DOHH2 (cell line): ENCODE results near the gene TNS2.

Experiments
- H3F3A ChIP-seq: fragments of 200-600 bp; sonication (generic), shearing (Covaris generic); 2 replicates; pipeline ENCODE4 v1.6.0; 2016; ENCODE audit warnings: antibody characterized with exemption, mild to moderate bottlenecking; ENCODE audit not compliant: control insufficient read depth, insufficient read depth
- H3K27ac ChIP-seq: fragments of 200-600 bp; sonication (generic); 2 replicates; pipeline ENCODE4 v1.5.1; 2014; ENCODE audit warnings: low read depth, mild to moderate bottlenecking, low read length, moderate library complexity
- H3K27me3 ChIP-seq: fragments of 200-600 bp; sonication (generic); 2 replicates; pipeline ENCODE4 v1.6.1; 2014; ENCODE audit warnings: mild to moderate bottlenecking, low read length, mixed read lengths; ENCODE audit not compliant: control insufficient read depth
- H3K36me3 ChIP-seq: fragments of 200-600 bp; sonication (generic); 2 replicates; pipeline ENCODE4 v1.6.1; 2014; ENCODE audit warnings: mild to moderate bottlenecking, low read length, moderate library complexity, mixed read lengths; ENCODE audit not compliant: control insufficient read depth
- H3K4me1 ChIP-seq: fragments of 200-600 bp; sonication (generic); 2 replicates; pipeline ENCODE4 v1.6.1; 2014; ENCODE audit warnings: mild to moderate bottlenecking, low read length, mixed read lengths; ENCODE audit not compliant: control insufficient read depth
- H3K4me2 ChIP-seq: fragments of 200-600 bp; sonication (generic); 2 replicates; pipeline ENCODE4 v1.6.0; 2014; ENCODE audit warnings: mild to moderate bottlenecking, low read length, moderate library complexity
- H3K4me3 ChIP-seq: fragments of 200-600 bp; sonication (generic); 2 replicates; pipeline ENCODE4 v1.5.1; 2014; ENCODE audit warnings: mild to moderate bottlenecking, low read length, mixed read lengths
- H3K79me2 ChIP-seq: fragments of 200-600 bp; sonication (generic); 2 replicates; pipeline ENCODE4 v1.6.1; 2014; ENCODE audit warnings: mild to moderate bottlenecking, low read length, mixed read lengths; ENCODE audit not compliant: control insufficient read depth
- H3K9me2 ChIP-seq: fragments of 200-600 bp; sonication (generic); replicated peaks from 2 replicates; pipeline ENCODE4 v1.6.1; 2014; ENCODE audit warnings: mild to moderate bottlenecking, low read length, mixed read lengths; ENCODE audit not compliant: control insufficient read depth
- H3K9me3 ChIP-seq: fragments of 200-600 bp; sonication (generic); 2 replicates; pipeline ENCODE4 v1.6.1; 2014; ENCODE audit warnings: antibody characterized with exemption, low read length, mixed read lengths; ENCODE audit not compliant: control insufficient read depth, insufficient read depth
- H4K20me1 ChIP-seq: fragments of 200-600 bp; sonication (generic); 2 replicates; pipeline ENCODE4 v1.6.0; 2014; ENCODE audit warnings: low read depth, mild to moderate bottlenecking, antibody characterized with exemption, low read length, moderate library complexity; ENCODE audit not compliant: control insufficient read depth, insufficient read depth
- EZH2phosphoT487 ChIP-seq: fragments of 200-600 bp; sonication (generic); IDR thresholded peaks from 2 replicates; pipeline ENCODE4 v1.6.1; 2017; ENCODE audit warnings: borderline replicate concordance, mild to moderate bottlenecking, antibody characterized with exemption, low read length, moderate library complexity, mixed read lengths
- TF ChIP-seq, protein P1 (sequence below): fragments of 200-600 bp; sonication (generic); IDR thresholded peaks from one replicate; pipeline ENCODE4 v1.5.1; 2014; ENCODE audit warnings: antibody characterized with exemption, mild to moderate bottlenecking, low read depth, low read length; ENCODE audit not compliant: poor library complexity, severe bottlenecking

The TNS2 gene

DNA sequence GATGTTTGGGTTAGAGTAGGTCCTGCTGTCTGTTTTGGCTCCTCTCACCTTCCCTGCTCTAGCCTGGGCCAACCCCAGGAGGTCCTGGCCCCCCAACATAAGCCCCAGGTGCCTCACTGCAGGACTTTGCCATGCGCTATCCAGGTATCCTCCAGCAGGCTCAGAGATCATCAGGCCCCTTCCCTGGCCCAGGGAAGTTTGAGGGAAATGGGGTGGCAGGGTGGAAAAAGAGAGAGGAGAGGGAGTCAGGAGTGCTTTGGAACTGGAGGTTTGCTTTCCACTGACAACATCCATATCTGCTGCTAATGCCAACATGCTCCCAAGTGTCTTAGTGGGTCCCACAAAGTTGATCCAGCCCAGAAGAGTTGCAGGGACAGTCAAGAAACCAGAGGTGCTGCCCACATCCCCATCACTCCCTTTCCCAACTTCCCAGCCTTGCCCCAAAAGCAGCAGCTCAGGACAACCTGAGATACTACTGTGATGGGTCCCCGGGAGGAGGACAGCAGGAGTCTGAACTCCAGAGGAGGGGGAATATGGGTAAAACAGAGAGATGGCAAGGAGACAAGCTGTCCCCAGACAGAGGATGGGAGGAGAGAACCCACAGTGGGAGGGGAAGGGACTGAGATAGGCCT lies 677 bp downstream of the TNS2 start:
- Histone ChIP-seq H3K4me3 (no peak overlapping the region), H3K27me3 (no peaks in the 10 kb centered on the region), H4K20me1 (0 out of 2 replicates have a peak, but pooled peaks cover 3% of the 10 kb centered on the region), H3K36me3 (no peaks in the 10 kb centered on the region), H3F3A (no peaks in the 10 kb centered on the region), H3K27ac (no peak overlapping the region), H3K9me2 (no peaks in the 10 kb centered on the region), H3K9me3 (no peaks in the 10 kb centered on the region), H3K4me2 (no peak overlapping the region), H3K4me1 (peaks cover 31% of the 10 kb centered on the region), H3K79me2 (no peaks in the 10 kb centered on the region)
- TF ChIP-seq EZH2phosphoT487, result no peak
- TF ChIP-seq, protein P1, sequence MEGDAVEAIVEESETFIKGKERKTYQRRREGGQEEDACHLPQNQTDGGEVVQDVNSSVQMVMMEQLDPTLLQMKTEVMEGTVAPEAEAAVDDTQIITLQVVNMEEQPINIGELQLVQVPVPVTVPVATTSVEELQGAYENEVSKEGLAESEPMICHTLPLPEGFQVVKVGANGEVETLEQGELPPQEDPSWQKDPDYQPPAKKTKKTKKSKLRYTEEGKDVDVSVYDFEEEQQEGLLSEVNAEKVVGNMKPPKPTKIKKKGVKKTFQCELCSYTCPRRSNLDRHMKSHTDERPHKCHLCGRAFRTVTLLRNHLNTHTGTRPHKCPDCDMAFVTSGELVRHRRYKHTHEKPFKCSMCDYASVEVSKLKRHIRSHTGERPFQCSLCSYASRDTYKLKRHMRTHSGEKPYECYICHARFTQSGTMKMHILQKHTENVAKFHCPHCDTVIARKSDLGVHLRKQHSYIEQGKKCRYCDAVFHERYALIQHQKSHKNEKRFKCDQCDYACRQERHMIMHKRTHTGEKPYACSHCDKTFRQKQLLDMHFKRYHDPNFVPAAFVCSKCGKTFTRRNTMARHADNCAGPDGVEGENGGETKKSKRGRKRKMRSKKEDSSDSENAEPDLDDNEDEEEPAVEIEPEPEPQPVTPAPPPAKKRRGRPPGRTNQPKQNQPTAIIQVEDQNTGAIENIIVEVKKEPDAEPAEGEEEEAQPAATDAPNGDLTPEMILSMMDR, result no peak

DNA sequence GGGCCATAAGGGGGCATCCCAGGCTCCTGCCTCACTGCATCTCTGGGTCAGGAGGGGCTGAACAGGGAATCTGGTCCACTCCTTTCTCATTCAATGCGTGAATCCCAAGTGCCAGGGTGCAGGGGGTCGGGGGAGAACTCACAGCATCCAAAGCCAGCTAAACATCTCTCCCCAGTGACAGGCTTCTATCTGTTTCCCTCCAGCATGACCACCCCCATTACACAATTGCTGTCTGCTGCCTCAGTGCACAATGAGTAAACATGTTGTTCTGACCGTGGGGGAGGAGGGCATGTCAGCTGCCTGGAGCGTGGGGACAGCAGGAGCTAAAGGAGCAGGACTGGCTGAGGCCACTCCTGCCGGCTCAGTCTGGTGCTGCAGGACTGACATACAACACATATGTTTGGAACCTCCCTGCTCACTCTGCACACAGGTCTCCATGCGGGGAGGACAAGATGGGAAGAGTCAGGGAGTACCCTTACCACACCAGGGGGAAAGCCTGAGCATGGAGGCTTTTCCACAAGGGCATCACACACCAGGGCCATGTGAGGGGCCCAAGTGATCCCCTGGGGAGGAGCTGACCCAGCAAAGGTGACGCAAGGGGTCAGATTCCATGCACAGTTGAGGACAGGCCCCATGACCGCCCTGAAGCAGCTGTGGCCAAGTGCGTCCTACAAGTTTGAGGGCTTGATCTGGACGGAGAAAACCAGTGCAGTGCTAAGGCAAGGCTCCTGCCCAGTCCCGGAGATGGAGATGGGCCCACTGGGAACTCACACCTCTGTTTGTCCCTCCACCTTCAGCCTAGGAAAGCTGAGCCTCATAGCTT lies 1.4 kb downstream of the TNS2 start:
- H3K27me3 ChIP-seq, result no peaks in the 10 kb centered on the region
- no peaks in the 10 kb centered on the region for H3K36me3 ChIP-seq
- no peaks in the 10 kb centered on the region for H3K79me2 ChIP-seq
- no peak overlapping the region for H3K27ac ChIP-seq
- no peaks in the 10 kb centered on the region for H3F3A ChIP-seq
- H3K9me3 ChIP-seq, result no peaks in the 10 kb centered on the region
- H3K9me2 ChIP-seq, result no peaks in the 10 kb centered on the region
- no peak for TF ChIP-seq EZH2phosphoT487
- TF ChIP-seq, protein P1, result no peak
- H3K4me1 ChIP-seq, result peaks cover 27% of the 10 kb centered on the region
- H3K4me3 ChIP-seq, result no peak overlapping the region
- 0 out of 2 replicates have a peak, but pooled peaks cover 3% of the 10 kb centered on the region for H4K20me1 ChIP-seq
- H3K4me2 ChIP-seq, result no peak overlapping the region

DNA sequence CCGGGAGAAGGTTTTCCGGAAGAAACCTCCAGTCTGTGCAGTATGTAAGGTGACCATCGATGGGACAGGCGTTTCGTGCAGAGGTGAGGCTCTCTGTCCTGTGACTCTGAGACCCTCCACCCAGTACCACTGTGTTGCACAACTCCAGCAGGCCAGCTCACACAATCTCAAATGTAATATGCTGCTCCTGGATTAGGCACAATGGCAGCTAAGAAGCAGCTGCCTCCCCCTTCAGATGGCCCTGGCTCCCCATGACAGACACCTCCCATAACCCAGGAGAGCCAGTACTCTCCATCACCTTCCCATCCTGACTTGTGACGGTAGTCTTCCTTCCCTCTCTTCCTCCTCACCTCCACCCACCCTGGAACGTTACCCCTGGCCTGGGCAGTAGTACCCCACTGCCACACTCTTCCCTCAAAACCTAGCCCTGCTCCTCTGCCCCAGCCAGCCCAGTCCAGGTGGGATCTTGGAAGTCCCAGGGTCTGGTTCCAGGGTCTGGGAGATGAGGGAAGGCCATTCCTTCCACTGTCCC lies 2.1 kb downstream of the TNS2 start:
- no peaks in the 10 kb centered on the region for H3K9me2 ChIP-seq
- H3K4me3 ChIP-seq, result no peak overlapping the region
- no peak overlapping the region for H3K27ac ChIP-seq
- 0 out of 2 replicates have a peak, but pooled peaks cover 3% of the 10 kb centered on the region for H4K20me1 ChIP-seq
- TF ChIP-seq, protein P1, result no peak
- no peak for TF ChIP-seq EZH2phosphoT487
- H3F3A ChIP-seq, result 0 out of 2 replicates have a peak, but pooled peaks cover 4% of the 10 kb centered on the region
- H3K27me3 ChIP-seq, result peaks cover 1% of the 10 kb centered on the region; the same call in 1 of the 2 replicates
- peaks cover 22% of the 10 kb centered on the region for H3K4me1 ChIP-seq
- H3K9me3 ChIP-seq, result no peaks in the 10 kb centered on the region
- no peaks in the 10 kb centered on the region for H3K36me3 ChIP-seq
- H3K4me2 ChIP-seq, result no peak overlapping the region
- H3K79me2 ChIP-seq, result no peaks in the 10 kb centered on the region
